HCT116 (cell line): ENCODE data around the gene SLC4A5. TPM values are rescaled to one million over a fixed set of nuclear protein-coding genes. Genes with fewer than 3 reads are reported as not detected.

Source experiments
- ATAC-seq: fragments of 200-7000 bp; cut with Tn5 transposase; 2 replicates; pipeline ENCODE4 v1.9.1; 2020; ENCODE audit warnings: mild to moderate bottlenecking, moderate library complexity
- BruUV-seq: library from RNA; stranded (reverse); fragments of 400-500 nt; replicated peaks from 2 replicates; lab custom pipeline; 2021; lab: Mats Ljungman, UMichigan
- CTCF ChIA-PET: fragments of 300-600 bp; sonication (Branson Sonifier 250); formaldehyde crosslinking; loops from one replicate; lab custom pipeline; 2021; ENCODE audit warnings: antibody characterized with exemption; lab: Charles Lee
- POLR2A ChIA-PET: fragments of 300-600, 350-600 bp; sonication (Branson Sonifier 250); formaldehyde crosslinking; loops from one replicate; lab custom pipeline; 2021; ENCODE audit warnings: antibody characterized with exemption; lab: Charles Lee
- RAD21 ChIA-PET, 2 experiments: fragments of 300-600 bp; sonication (Branson Sonifier 250); formaldehyde crosslinking; loops; one replicate each; lab custom pipeline; 2023; ENCODE audit warnings: low total read pairs in 2 of 2; ENCODE audit not compliant: uncharacterized antibody in 2 of 2, unreplicated experiment in 2 of 2, low non-redundant PET in 1 of 2; lab: Charles Lee
- DNase-seq: peaks from one replicate; pipeline ENCODE4 v3.0.0-alpha.2; 2010; ENCODE audit warnings: low read depth, low spot score
- H2AFZ ChIP-seq: fragments of 200-600 bp; shearing (Covaris generic), sonication (generic); 2 replicates; pipeline ENCODE4 v1.6.1; 2017; ENCODE audit warnings: low read depth, mixed run types, mixed read lengths, antibody characterized with exemption, low read length; ENCODE audit not compliant: poor library complexity, severe bottlenecking
- H3K27ac ChIP-seq: 2 replicates; pipeline ENCODE4 v1.5.1; 2012; ENCODE audit warnings: low read depth, low read length
- H3K27me3 ChIP-seq: fragments of 200-600 bp; sonication (generic); 2 replicates; pipeline ENCODE4 v1.6.1; 2016; ENCODE audit warnings: mixed run types, low read length, mixed read lengths; ENCODE audit not compliant: insufficient read depth
- H3K36me3 ChIP-seq, 2 experiments: fragments of 200-500 bp in 1 of 2; fragments of 200-600 bp in 1 of 2; sonication (Bioruptor generic) in 1 of 2; sonication (generic) in 1 of 2; 2 replicates each; pipeline versions ENCODE4 v1.5.1 to v1.6.1; 2014 to 2016; ENCODE audit warnings: low read length in 2 of 2, inconsistent platforms in 1 of 2, mixed read lengths in 1 of 2, mixed run types in 1 of 2; ENCODE audit not compliant: insufficient read depth in 2 of 2, control insufficient read depth in 1 of 2
- H3K4me1 ChIP-seq, 2 experiments: fragments of 200-600 bp in 1 of 2; sonication (generic) in 1 of 2; 2 replicates each; pipeline versions ENCODE4 v1.5.1 to v1.6.1; 2012 to 2017; ENCODE audit warnings: low read length in 2 of 2, inconsistent platforms in 1 of 2, mild to moderate bottlenecking in 1 of 2, mixed read lengths in 1 of 2, mixed run types in 1 of 2, moderate library complexity in 1 of 2; ENCODE audit not compliant: insufficient read depth in 2 of 2, control insufficient read depth in 1 of 2
- H3K4me2 ChIP-seq: fragments of 200-600 bp; sonication (generic); 2 replicates; pipeline ENCODE4 v1.6.1; 2017; ENCODE audit warnings: mixed run types, low read length, mixed read lengths
- H3K4me3 ChIP-seq, 2 experiments: fragments of 200-600 bp in 1 of 2; sonication (generic) in 1 of 2; replicated peaks in 1 of 2; 2 replicates each; pipeline ENCODE4 v1.5.1; 2011 to 2016; ENCODE audit warnings: low read length in 2 of 2, control low read depth in 1 of 2, low read depth in 1 of 2, mild to moderate bottlenecking in 1 of 2, mixed read lengths in 1 of 2, mixed run types in 1 of 2
- H3K79me2 ChIP-seq: fragments of 200-600 bp; sonication (generic); 2 replicates; pipeline ENCODE4 v1.6.1; 2017; ENCODE audit warnings: mild to moderate bottlenecking, mixed run types, low read length, moderate library complexity, mixed read lengths; ENCODE audit not compliant: insufficient read depth
- H3K9ac ChIP-seq: fragments of 200-600 bp; sonication (generic); 2 replicates; pipeline ENCODE4 v1.6.1; 2016; ENCODE audit warnings: low read length, mixed read lengths
- H3K9me2 ChIP-seq: fragments of 200-600 bp; sonication (generic), shearing (Covaris generic); 2 replicates; pipeline ENCODE4 v1.6.1; 2017; ENCODE audit warnings: mixed run types, mild to moderate bottlenecking, moderate library complexity; ENCODE audit not compliant: insufficient read depth
- H3K9me3 ChIP-seq, 2 experiments: fragments of 200-500 bp in 1 of 2; fragments of 200-600 bp in 1 of 2; sonication (Bioruptor generic) in 1 of 2; sonication (generic) in 1 of 2; 2 replicates each; pipeline ENCODE4 v1.6.1; 2014 to 2017; ENCODE audit warnings: low read length in 2 of 2, mixed read lengths in 2 of 2, inconsistent platforms in 1 of 2, low read depth in 1 of 2, mild to moderate bottlenecking in 1 of 2, mixed run types in 1 of 2, moderate library complexity in 1 of 2; ENCODE audit not compliant: control insufficient read depth in 1 of 2, insufficient read depth in 1 of 2
- H4K20me1 ChIP-seq: fragments of 200-600 bp; sonication (generic), shearing (Covaris generic); 2 replicates; pipeline ENCODE4 v1.6.1; 2017; ENCODE audit warnings: mixed run types, mild to moderate bottlenecking, moderate library complexity; ENCODE audit not compliant: insufficient read depth
- CBX3 ChIP-seq: IDR thresholded peaks from 2 replicates; pipeline ENCODE4 v1.6.1; 2012; ENCODE audit warnings: low read depth
- CEBPB ChIP-seq: IDR thresholded peaks from 2 replicates; pipeline ENCODE4 v1.6.1; 2012; ENCODE audit warnings: low read depth
- ELF1 ChIP-seq: IDR thresholded peaks from 2 replicates; pipeline ENCODE4 v1.6.1; 2012; ENCODE audit warnings: low read depth, borderline replicate concordance
- EZH2phosphoT487 ChIP-seq: fragments of 200-600 bp; IDR thresholded peaks from 2 replicates; pipeline ENCODE4 v1.6.1; 2018; ENCODE audit warnings: antibody characterized with exemption, borderline replicate concordance
- FOSL1 ChIP-seq: IDR thresholded peaks from 2 replicates; pipeline ENCODE4 v1.6.1; 2012; ENCODE audit warnings: low read depth
- JUND ChIP-seq: IDR thresholded peaks from 2 replicates; pipeline ENCODE4 v1.6.1; 2012
- POLR2A ChIP-seq: IDR thresholded peaks from 2 replicates; pipeline ENCODE4 v1.7.0; 2011; ENCODE audit warnings: borderline replicate concordance; ENCODE audit not compliant: insufficient read depth, insufficient read length; ENCODE audit errors: extremely low read depth
- POLR2AphosphoS5 ChIP-seq: IDR thresholded peaks from 2 replicates; pipeline ENCODE4 v1.6.1; 2011; ENCODE audit warnings: mild to moderate bottlenecking, low read depth, low read length, moderate library complexity
- RAD21 ChIP-seq: IDR thresholded peaks from 2 replicates; pipeline ENCODE4 v1.6.1; 2012; ENCODE audit warnings: low read depth, mild to moderate bottlenecking
- TCF7L2 ChIP-seq: IDR thresholded peaks from 2 replicates; pipeline ENCODE4 v1.7.0; 2011; ENCODE audit warnings: borderline replicate concordance, inconsistent platforms; ENCODE audit not compliant: insufficient read depth, insufficient read length; ENCODE audit errors: extremely low read depth
- ZFX ChIP-seq: fragments of 450-650 bp; IDR thresholded peaks from 2 replicates; pipeline ENCODE4 v1.6.1; 2017
- ZNF274 ChIP-seq: fragments of 200-500 bp; sonication (Bioruptor generic); IDR thresholded peaks from 2 replicates; pipeline ENCODE4 v1.6.1; 2014; ENCODE audit warnings: mild to moderate bottlenecking, low read depth, low read length, inconsistent platforms
- intact Hi-C: fragments of 100-400 bp; cut with micrococcal nuclease; formaldehyde crosslinking; loops from 2 replicates; pipeline ENCODE4 v1.10.0; 2022
- total RNA-seq: library from RNA; stranded (reverse); gene quantifications from one replicate; pipeline ENCODE4 v1.2.1, GENCODE V29; 2021; ENCODE audit not compliant: unreplicated experiment
- TF ChIP-seq, protein P1 (sequence below): IDR thresholded peaks from 2 replicates; pipeline ENCODE4 v1.6.1; 2012; ENCODE audit warnings: low read depth
- TF ChIP-seq, protein P2 (sequence below): IDR thresholded peaks from 2 replicates; pipeline ENCODE4 v1.6.1; 2012
- TF ChIP-seq, protein P3 (sequence below): IDR thresholded peaks from 2 replicates; pipeline ENCODE4 v1.6.1; 2011; ENCODE audit warnings: mild to moderate bottlenecking, low read length, moderate library complexity; ENCODE audit not compliant: insufficient replicate concordance; ENCODE audit errors: extremely low read depth
- TF ChIP-seq, protein P4 (sequence below): IDR thresholded peaks from 2 replicates; pipeline ENCODE4 v1.6.1; 2012

The SLC4A5 gene
- total RNA-seq, 1 experiment from 2014 or later, result 0.91 TPM

DNA sequence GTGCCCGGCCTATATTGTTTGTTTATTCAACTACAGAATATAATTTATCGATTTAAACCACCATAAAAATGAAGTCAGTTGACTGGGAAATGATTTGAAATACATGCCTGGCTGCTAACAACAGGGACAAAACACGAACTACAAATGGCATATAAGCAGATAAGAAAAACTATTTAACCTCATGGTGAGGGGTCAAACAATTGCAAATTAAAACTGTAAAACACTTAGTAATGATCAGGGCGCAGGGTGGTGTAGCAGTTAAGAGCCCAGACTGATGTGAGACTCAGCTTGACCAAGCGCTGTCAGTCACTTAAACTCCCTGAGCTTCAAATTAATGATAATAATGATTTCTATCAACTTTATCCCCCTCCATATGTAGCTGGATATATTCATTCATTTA lies 138.1 kb downstream of the SLC4A5 start (continued):
- TF ChIP-seq, protein P1, sequence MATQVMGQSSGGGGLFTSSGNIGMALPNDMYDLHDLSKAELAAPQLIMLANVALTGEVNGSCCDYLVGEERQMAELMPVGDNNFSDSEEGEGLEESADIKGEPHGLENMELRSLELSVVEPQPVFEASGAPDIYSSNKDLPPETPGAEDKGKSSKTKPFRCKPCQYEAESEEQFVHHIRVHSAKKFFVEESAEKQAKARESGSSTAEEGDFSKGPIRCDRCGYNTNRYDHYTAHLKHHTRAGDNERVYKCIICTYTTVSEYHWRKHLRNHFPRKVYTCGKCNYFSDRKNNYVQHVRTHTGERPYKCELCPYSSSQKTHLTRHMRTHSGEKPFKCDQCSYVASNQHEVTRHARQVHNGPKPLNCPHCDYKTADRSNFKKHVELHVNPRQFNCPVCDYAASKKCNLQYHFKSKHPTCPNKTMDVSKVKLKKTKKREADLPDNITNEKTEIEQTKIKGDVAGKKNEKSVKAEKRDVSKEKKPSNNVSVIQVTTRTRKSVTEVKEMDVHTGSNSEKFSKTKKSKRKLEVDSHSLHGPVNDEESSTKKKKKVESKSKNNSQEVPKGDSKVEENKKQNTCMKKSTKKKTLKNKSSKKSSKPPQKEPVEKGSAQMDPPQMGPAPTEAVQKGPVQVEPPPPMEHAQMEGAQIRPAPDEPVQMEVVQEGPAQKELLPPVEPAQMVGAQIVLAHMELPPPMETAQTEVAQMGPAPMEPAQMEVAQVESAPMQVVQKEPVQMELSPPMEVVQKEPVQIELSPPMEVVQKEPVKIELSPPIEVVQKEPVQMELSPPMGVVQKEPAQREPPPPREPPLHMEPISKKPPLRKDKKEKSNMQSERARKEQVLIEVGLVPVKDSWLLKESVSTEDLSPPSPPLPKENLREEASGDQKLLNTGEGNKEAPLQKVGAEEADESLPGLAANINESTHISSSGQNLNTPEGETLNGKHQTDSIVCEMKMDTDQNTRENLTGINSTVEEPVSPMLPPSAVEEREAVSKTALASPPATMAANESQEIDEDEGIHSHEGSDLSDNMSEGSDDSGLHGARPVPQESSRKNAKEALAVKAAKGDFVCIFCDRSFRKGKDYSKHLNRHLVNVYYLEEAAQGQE, result no peak
- TF ChIP-seq FOSL1, result no peak
- no peak for TF ChIP-seq CEBPB
- TF ChIP-seq EZH2phosphoT487, result no peak
- TF ChIP-seq POLR2AphosphoS5, result no peak; the same call in 1 of the 2 replicates
- TF ChIP-seq JUND, result no peak

DNA sequence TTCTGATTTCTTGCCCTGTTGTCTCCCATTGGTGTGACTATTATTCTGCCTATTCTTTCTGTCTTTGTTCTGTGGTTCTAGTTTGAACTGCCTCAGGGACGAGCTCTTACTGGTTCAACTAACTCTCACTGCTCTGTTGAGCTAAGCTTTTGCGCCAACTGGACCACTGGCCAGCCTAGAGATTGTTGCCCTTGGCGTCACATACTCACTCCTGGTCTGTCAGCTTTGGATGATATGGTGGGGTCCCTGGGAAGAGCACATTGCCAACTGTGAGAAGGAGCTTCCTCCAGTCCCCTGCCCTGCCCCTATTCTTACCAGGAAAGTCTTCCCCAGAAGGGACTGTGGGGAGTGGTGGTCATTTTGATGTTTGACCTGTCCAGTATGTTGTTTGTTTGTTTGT lies 138.8 kb downstream of the SLC4A5 start:
- intact Hi-C loops, result no loop called here
- no peak overlapping the region for H3K4me2 ChIP-seq
- H3K36me3 ChIP-seq, result peaks cover 31 to 45% of the 10 kb centered on the region in 2 experiments
- TF ChIP-seq RAD21, result no peak
- TF ChIP-seq CBX3, result no peak
- TF ChIP-seq POLR2A, result no peak
- TF ChIP-seq ELF1, result no peak
- TF ChIP-seq, protein P2, sequence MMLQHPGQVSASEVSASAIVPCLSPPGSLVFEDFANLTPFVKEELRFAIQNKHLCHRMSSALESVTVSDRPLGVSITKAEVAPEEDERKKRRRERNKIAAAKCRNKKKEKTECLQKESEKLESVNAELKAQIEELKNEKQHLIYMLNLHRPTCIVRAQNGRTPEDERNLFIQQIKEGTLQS, result no peak
- TF ChIP-seq, protein P1, result no peak
- TF ChIP-seq FOSL1, result no peak
- TF ChIP-seq ZNF274, result no peak
- TF ChIP-seq, protein P3, sequence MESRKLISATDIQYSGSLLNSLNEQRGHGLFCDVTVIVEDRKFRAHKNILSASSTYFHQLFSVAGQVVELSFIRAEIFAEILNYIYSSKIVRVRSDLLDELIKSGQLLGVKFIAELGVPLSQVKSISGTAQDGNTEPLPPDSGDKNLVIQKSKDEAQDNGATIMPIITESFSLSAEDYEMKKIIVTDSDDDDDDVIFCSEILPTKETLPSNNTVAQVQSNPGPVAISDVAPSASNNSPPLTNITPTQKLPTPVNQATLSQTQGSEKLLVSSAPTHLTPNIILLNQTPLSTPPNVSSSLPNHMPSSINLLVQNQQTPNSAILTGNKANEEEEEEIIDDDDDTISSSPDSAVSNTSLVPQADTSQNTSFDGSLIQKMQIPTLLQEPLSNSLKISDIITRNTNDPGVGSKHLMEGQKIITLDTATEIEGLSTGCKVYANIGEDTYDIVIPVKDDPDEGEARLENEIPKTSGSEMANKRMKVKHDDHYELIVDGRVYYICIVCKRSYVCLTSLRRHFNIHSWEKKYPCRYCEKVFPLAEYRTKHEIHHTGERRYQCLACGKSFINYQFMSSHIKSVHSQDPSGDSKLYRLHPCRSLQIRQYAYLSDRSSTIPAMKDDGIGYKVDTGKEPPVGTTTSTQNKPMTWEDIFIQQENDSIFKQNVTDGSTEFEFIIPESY, result no peak
- TF ChIP-seq TCF7L2, result no peak
- no peak for TF ChIP-seq ZFX
- TF ChIP-seq, protein P4, sequence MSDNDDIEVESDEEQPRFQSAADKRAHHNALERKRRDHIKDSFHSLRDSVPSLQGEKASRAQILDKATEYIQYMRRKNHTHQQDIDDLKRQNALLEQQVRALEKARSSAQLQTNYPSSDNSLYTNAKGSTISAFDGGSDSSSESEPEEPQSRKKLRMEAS, result no peak
- TF ChIP-seq EZH2phosphoT487, result no peak

More for the DNA sequence above, 138.8 kb downstream of the SLC4A5 start:
- DNase-seq, result no peak
- Histone ChIP-seq H3K79me2 (peaks cover 96% of the 10 kb centered on the region), H3K4me3 (no peak overlapping the region), H3K9ac (no peak overlapping the region), H3K27me3 (no peaks in the 10 kb centered on the region), H2AFZ (no peak overlapping the region), H3K4me1 (peaks cover 19 to 21% of the 10 kb centered on the region in 2 experiments), H3K9me3 (no peaks in the 10 kb centered on the region), H3K27ac (no peak overlapping the region), H3K9me2 (no peaks in the 10 kb centered on the region), H4K20me1 (peaks cover 30% of the 10 kb centered on the region; the same call in 1 of the 2 replicates)
- ChIA-PET RAD21 (no interaction called here), POLR2A (interaction anchor here (1.1 kb wide), 1 partner anchor 14 kb away, joined by 4 read pairs; no protein-coding TSS in a partner anchor), CTCF (no interaction called here)
- no TSS peak for BruUV-seq
- no peak for ATAC-seq
